ENCODE measurements around the gene TOPBP1.

DNA sequence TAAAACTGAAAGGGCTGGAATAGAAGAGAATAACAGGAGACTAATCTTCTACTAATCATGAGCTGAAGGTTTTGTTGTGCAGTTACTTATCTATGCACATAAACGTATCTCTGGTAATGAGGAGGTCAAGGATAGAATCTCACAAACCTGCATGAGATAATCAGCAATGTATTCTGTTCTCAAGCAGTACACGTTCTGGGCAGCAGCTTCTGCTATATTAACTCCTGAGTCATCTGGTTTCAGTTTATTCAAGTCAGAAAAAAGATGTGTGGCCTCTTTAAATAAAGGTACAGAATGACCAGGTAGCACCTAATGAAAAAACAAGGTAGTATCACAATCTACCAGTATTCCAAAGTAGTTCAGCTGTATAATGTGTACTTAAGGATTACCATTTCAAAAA is 53.4 kb downstream of the TOPBP1 start:
- TF ChIP-seq GTF2B (IDR thresholded peaks at IDR 0.05; ENCODE audit: extremely low read depth, insufficient read length) (no peak), PHB2 (IDR thresholded peaks at IDR 0.05; ENCODE audit: low read depth) (no peak), POLR2AphosphoS5 (IDR thresholded peaks at IDR 0.05; ENCODE audit: control insufficient read depth, insufficient read depth, low read depth, low read length) (no peak), LCOR (CRISPR knock-in tag; IDR thresholded peaks at IDR 0.05) (no peak), NKRF (IDR thresholded peaks at IDR 0.05; ENCODE audit: borderline replicate concordance) (no peak), FOXO4 (CRISPR knock-in tag; IDR thresholded peaks at IDR 0.05) (no peak), RAD21 (CRISPR knock-in tag; conservative IDR thresholded peaks at IDR 0.05 in 1 of 2, IDR thresholded peaks at IDR 0.05 in 1 of 2) (no peak)
